ENCODE measurements around the gene MITF.

- TF ChIP-seq CTCF (IDR thresholded peaks at IDR 0.05) = no peak
- TF ChIP-seq ZFX (IDR thresholded peaks at IDR 0.05; ENCODE audit: borderline replicate concordance) = no peak
Observed at GRCh38 chr3:70000563-70001081, 261.4 kb downstream of the MITF start.
